OCI-LY1 (cell line): Measurements from ENCODE around the gene GAP43.

Source experiments
- H2AFZ ChIP-seq: fragments of 200-600 bp; sonication (generic), shearing (Covaris generic); 2 replicates; pipeline ENCODE4 v1.6.0; 2014; ENCODE audit warnings: antibody characterized with exemption, mild to moderate bottlenecking, low read length
- H3F3A ChIP-seq: fragments of 200-600 bp; sonication (generic), shearing (Covaris generic); 2 replicates; pipeline ENCODE4 v1.6.0; 2014; ENCODE audit warnings: mild to moderate bottlenecking, antibody characterized with exemption, low read length, moderate library complexity; ENCODE audit not compliant: insufficient read depth
- H3K27ac ChIP-seq: fragments of 200-600 bp; sonication (generic); 2 replicates; pipeline ENCODE4 v1.5.1; 2014; ENCODE audit warnings: low read length, mixed run types, mild to moderate bottlenecking, low read depth; ENCODE audit not compliant: poor library complexity, severe bottlenecking
- H3K27me3 ChIP-seq: fragments of 200-600 bp; sonication (generic); 2 replicates; pipeline ENCODE4 v1.6.0; 2014; ENCODE audit warnings: antibody characterized with exemption, mild to moderate bottlenecking, low read length, moderate library complexity; ENCODE audit not compliant: insufficient read depth
- H3K36me3 ChIP-seq: fragments of 200-600 bp; sonication (generic); 2 replicates; pipeline ENCODE4 v1.6.1; 2014; ENCODE audit warnings: mild to moderate bottlenecking, antibody characterized with exemption, low read length, moderate library complexity, mixed read lengths; ENCODE audit not compliant: insufficient read depth
- H3K4me1 ChIP-seq: fragments of 200-600 bp; sonication (generic); 2 replicates; pipeline ENCODE4 v1.5.1; 2014; ENCODE audit warnings: mild to moderate bottlenecking, low read length, moderate library complexity; ENCODE audit not compliant: insufficient read depth, severe bottlenecking
- H3K4me2 ChIP-seq: fragments of 200-600 bp; sonication (generic), shearing (Covaris generic); 2 replicates; pipeline ENCODE4 v1.6.1; 2014; ENCODE audit warnings: low read length
- H3K4me3 ChIP-seq: fragments of 200-600 bp; sonication (generic); 2 replicates; pipeline ENCODE4 v1.5.1; 2014; ENCODE audit warnings: low read length, low read depth, mild to moderate bottlenecking, mixed read lengths; ENCODE audit not compliant: poor library complexity, severe bottlenecking
- H3K79me2 ChIP-seq: fragments of 200-600 bp; shearing (Covaris generic); 2 replicates; pipeline ENCODE4 v1.6.1; 2016; ENCODE audit warnings: mixed run types, low read length, mixed read lengths; ENCODE audit not compliant: insufficient read depth
- H3K9ac ChIP-seq: fragments of 200-600 bp; sonication (generic), shearing (Covaris generic); 2 replicates; pipeline ENCODE4 v1.6.1; 2014; ENCODE audit warnings: mild to moderate bottlenecking, low read length, mixed read lengths
- H3K9me2 ChIP-seq: fragments of 200-600 bp; sonication (generic), shearing (Covaris generic); 2 replicates; pipeline ENCODE4 v1.6.1; 2014; ENCODE audit warnings: low read depth, mild to moderate bottlenecking, low read length, mixed read lengths
- H3K9me3 ChIP-seq: fragments of 200-600 bp; shearing (Covaris generic); 2 replicates; pipeline ENCODE4 v1.6.1; 2014; ENCODE audit warnings: low read length, mixed read lengths
- H4K20me1 ChIP-seq: fragments of 200-600 bp; sonication (generic), shearing (Covaris generic); 2 replicates; pipeline ENCODE4 v1.6.0; 2016; ENCODE audit warnings: mild to moderate bottlenecking, low read length; ENCODE audit not compliant: insufficient read depth
- EZH2 ChIP-seq: fragments of 200-600 bp; sonication (generic), shearing (Covaris generic); IDR thresholded peaks from 2 replicates; pipeline ENCODE4 v1.8.0; 2017; ENCODE audit warnings: borderline replicate concordance, mixed run types, mild to moderate bottlenecking, antibody characterized with exemption, low read length, moderate library complexity, mixed read lengths
- TF ChIP-seq, protein P1 (sequence below): fragments of 200-600 bp; sonication (generic), shearing (Covaris generic); IDR thresholded peaks from 2 replicates; pipeline ENCODE4 v1.5.1; 2017; ENCODE audit warnings: mild to moderate bottlenecking, antibody characterized with exemption, low read length, moderate library complexity, mixed read lengths

GAP43 gene

DNA sequence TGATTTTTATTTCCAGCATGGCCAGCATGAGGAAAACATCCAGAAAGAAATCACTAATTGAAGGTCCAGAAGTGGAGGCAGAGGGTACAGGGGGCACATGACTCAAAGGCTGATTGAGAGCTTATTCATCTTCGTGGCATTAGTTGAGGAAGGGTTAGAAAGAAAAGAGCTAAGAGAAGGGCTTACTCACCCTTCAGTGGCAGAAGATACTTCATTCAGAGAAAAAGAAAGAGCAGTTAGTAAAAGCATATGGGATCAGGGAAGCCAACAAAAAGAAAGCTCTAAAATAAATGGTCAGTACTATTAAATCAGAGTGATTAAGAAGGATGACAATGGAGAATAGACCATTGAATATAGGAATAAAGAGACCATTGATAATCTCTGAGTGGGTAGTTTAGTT lies 25.2 kb downstream of the GAP43 start:
- H3K27ac ChIP-seq: no peak overlapping the region

DNA sequence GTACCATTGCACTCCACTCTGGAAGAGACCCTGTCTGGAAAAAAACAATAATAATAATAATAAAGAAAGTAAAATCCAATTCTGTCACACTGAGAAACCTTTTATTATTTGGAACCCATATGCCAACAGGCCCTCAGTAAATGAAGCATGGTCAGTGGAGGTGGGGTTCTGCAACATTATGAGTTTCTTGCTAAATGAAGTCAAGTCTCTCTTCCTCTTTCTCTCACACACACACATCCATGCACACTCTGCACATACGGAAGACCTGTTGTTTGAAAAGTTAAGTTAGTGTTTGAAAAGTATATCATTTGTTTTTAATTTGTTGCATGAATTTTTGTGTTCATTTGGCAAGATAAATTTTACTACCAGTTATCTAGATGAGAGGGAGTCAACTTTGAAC lies 27.8 kb downstream of the GAP43 start:
- no peaks in the 10 kb centered on the region for H3K36me3 ChIP-seq
- H3K4me2 ChIP-seq: no peak overlapping the region
- H3K9me2 ChIP-seq: no peaks in the 10 kb centered on the region
- no peaks in the 10 kb centered on the region for H3K27me3 ChIP-seq
- no peak overlapping the region for H2AFZ ChIP-seq
- no peak overlapping the region for H3K9ac ChIP-seq
- no peaks in the 10 kb centered on the region for H3K9me3 ChIP-seq
- H3K79me2 ChIP-seq: no peaks in the 10 kb centered on the region
- no peak overlapping the region for H3K4me3 ChIP-seq
- H3K27ac ChIP-seq: no peak overlapping the region
- TF ChIP-seq, protein P1, sequence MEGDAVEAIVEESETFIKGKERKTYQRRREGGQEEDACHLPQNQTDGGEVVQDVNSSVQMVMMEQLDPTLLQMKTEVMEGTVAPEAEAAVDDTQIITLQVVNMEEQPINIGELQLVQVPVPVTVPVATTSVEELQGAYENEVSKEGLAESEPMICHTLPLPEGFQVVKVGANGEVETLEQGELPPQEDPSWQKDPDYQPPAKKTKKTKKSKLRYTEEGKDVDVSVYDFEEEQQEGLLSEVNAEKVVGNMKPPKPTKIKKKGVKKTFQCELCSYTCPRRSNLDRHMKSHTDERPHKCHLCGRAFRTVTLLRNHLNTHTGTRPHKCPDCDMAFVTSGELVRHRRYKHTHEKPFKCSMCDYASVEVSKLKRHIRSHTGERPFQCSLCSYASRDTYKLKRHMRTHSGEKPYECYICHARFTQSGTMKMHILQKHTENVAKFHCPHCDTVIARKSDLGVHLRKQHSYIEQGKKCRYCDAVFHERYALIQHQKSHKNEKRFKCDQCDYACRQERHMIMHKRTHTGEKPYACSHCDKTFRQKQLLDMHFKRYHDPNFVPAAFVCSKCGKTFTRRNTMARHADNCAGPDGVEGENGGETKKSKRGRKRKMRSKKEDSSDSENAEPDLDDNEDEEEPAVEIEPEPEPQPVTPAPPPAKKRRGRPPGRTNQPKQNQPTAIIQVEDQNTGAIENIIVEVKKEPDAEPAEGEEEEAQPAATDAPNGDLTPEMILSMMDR: no peak
- TF ChIP-seq EZH2: no peak
- H3F3A ChIP-seq: no peaks in the 10 kb centered on the region
- H4K20me1 ChIP-seq: no peaks in the 10 kb centered on the region
- no peaks in the 10 kb centered on the region for H3K4me1 ChIP-seq

More for the DNA sequence above, 25.2 kb downstream of the GAP43 start:
- H3K4me3 ChIP-seq: no peak overlapping the region
- H3K79me2 ChIP-seq: no peaks in the 10 kb centered on the region
- no peaks in the 10 kb centered on the region for H3K9me3 ChIP-seq
- H3K9ac ChIP-seq: no peak overlapping the region
- no peak for TF ChIP-seq EZH2
- TF ChIP-seq, protein P1: no peak
- H4K20me1 ChIP-seq: no peaks in the 10 kb centered on the region
- H3K4me2 ChIP-seq: no peak overlapping the region
- no peaks in the 10 kb centered on the region for H3K9me2 ChIP-seq
- H3F3A ChIP-seq: no peaks in the 10 kb centered on the region
- no peak overlapping the region for H2AFZ ChIP-seq
- H3K27me3 ChIP-seq: no peaks in the 10 kb centered on the region
- no peaks in the 10 kb centered on the region for H3K4me1 ChIP-seq
- no peaks in the 10 kb centered on the region for H3K36me3 ChIP-seq

- no peak overlapping the region for H2AFZ ChIP-seq
- no peaks in the 10 kb centered on the region for H3K27me3 ChIP-seq
- H4K20me1 ChIP-seq: no peaks in the 10 kb centered on the region
- no peak overlapping the region for H3K4me2 ChIP-seq
- H3K27ac ChIP-seq: no peak overlapping the region
- no peaks in the 10 kb centered on the region for H3K4me1 ChIP-seq
- no peak overlapping the region for H3K4me3 ChIP-seq
- H3K9me2 ChIP-seq: no peaks in the 10 kb centered on the region
- no peaks in the 10 kb centered on the region for H3K79me2 ChIP-seq
- no peaks in the 10 kb centered on the region for H3F3A ChIP-seq
- no peak overlapping the region for H3K9ac ChIP-seq
- TF ChIP-seq EZH2: no peak
- TF ChIP-seq, protein P1: no peak
- no peaks in the 10 kb centered on the region for H3K9me3 ChIP-seq
- no peaks in the 10 kb centered on the region for H3K36me3 ChIP-seq
Observed at GRCh38 chr3:115651599-115651998, 28.3 kb downstream of the GAP43 start.
